Measurements from ENCODE around the gene NKAIN1.

GRCh38 chr1:31191281-31191680 lies 48.4 kb downstream of the NKAIN1 start:
- TF ChIP-seq CTCF (conservative IDR thresholded peaks at IDR 0.05) (no peak), ZFX (IDR thresholded peaks at IDR 0.05) (no peak)

Measured in C4-2B (cell line).